GM12878 (cell line): ENCODE results near the gene TNFSF15.

Source experiments
- CTCF ChIP-seq, 3 experiments: IDR thresholded peaks in 2 of 3; conservative IDR thresholded peaks in 1 of 3; 2 replicates each; pipeline ENCODE4 v1.5.1; 2011; ENCODE audit warnings: low read depth in 3 of 3, low read length in 3 of 3, mild to moderate bottlenecking in 3 of 3, control low read depth in 2 of 3, moderate library complexity in 2 of 3, inconsistent platforms in 1 of 3, mixed read lengths in 1 of 3; ENCODE audit not compliant: control insufficient read depth in 2 of 3, insufficient read depth in 1 of 3; ENCODE audit errors: extremely low read depth in 1 of 3
- EP300 ChIP-seq, 2 experiments: fragments of 150-350 bp in 1 of 2; IDR thresholded peaks; 2 replicates each; pipeline ENCODE4 v1.6.1; 2011 to 2012; ENCODE audit warnings: low read depth in 2 of 2, low read length in 2 of 2, borderline replicate concordance in 1 of 2, improper control_type of control experiment in 1 of 2, inconsistent platforms in 1 of 2; ENCODE audit not compliant: control insufficient read depth in 1 of 2
- HDGF ChIP-seq: fragments of 450-650 bp; IDR thresholded peaks from 2 replicates; pipeline ENCODE4 v1.6.1; 2016; ENCODE audit warnings: antibody characterized with exemption
- NFXL1 ChIP-seq: fragments of 450-650 bp; IDR thresholded peaks from 2 replicates; pipeline ENCODE4 v1.6.1; 2017; ENCODE audit warnings: antibody characterized with exemption, mild to moderate bottlenecking, borderline replicate concordance

- TF ChIP-seq EP300 (IDR thresholded peaks at IDR 0.05; ENCODE audit: borderline replicate concordance in 1 of 2, control insufficient read depth in 1 of 2, low read depth in 2 of 2, low read length in 2 of 2) (no peak), CTCF (IDR thresholded peaks at IDR 0.05 in 2 of 3, conservative IDR thresholded peaks at IDR 0.05 in 1 of 3; ENCODE audit: control insufficient read depth in 2 of 3, extremely low read depth in 1 of 3, insufficient read depth in 1 of 3, low read depth in 3 of 3, low read length in 3 of 3) (no peak), HDGF (no peak), NFXL1 (no peak)
Measured at GRCh38 chr9:114837923-114838322, 32.1 kb upstream of the TNFSF15 start.
